ENCODE results near the gene NLRC5. TPM values are rescaled to one million over a fixed set of nuclear protein-coding genes. Genes with fewer than 3 reads are reported as not detected.

Gene NLRC5
- total and polyA plus RNA-seq, 9 of the 15 experiments (the other 6 are each of a cell fraction or from before 2014, with no cell fraction given), result 0.59 to 0.71 TPM; not detected in 7

DNA sequence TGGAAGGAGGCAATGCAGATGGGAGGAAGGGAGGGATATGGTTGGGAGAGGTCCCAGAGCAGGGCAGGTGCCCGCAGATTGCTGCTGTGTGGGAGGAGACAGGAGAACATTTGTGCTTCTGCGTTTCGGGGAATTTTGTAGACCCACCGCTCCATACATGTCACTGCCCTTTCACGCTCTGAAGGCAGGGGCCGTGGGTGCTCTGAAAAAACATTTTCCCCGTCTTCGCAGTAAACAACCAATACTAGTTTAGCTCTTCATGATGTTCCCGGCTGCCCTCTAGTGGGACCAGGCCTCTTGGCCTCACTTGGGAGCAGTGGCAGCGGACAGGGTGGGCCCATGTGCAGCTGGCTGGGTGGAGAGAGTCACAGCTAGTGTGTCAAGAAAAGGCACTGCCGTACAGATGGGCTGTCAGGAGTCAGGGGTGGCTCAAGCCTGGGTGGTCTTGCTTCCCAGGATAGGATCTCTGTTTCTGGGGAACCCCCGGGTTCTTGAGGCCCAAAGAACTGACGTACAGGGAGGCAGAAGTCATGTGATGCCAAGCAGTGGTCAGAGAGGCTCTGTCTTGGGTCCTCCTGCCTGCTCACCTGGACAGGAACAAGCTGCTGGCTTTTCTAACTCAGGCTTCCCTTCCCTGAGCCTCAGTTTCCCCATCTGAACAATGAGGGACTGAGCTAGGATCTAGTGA lies 56.5 kb downstream of the NLRC5 start (continued):
- TF ChIP-seq, protein P1, sequence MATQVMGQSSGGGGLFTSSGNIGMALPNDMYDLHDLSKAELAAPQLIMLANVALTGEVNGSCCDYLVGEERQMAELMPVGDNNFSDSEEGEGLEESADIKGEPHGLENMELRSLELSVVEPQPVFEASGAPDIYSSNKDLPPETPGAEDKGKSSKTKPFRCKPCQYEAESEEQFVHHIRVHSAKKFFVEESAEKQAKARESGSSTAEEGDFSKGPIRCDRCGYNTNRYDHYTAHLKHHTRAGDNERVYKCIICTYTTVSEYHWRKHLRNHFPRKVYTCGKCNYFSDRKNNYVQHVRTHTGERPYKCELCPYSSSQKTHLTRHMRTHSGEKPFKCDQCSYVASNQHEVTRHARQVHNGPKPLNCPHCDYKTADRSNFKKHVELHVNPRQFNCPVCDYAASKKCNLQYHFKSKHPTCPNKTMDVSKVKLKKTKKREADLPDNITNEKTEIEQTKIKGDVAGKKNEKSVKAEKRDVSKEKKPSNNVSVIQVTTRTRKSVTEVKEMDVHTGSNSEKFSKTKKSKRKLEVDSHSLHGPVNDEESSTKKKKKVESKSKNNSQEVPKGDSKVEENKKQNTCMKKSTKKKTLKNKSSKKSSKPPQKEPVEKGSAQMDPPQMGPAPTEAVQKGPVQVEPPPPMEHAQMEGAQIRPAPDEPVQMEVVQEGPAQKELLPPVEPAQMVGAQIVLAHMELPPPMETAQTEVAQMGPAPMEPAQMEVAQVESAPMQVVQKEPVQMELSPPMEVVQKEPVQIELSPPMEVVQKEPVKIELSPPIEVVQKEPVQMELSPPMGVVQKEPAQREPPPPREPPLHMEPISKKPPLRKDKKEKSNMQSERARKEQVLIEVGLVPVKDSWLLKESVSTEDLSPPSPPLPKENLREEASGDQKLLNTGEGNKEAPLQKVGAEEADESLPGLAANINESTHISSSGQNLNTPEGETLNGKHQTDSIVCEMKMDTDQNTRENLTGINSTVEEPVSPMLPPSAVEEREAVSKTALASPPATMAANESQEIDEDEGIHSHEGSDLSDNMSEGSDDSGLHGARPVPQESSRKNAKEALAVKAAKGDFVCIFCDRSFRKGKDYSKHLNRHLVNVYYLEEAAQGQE (IDR thresholded peaks at IDR 0.05; ENCODE audit: borderline replicate concordance), result peak; percentile 58; the same call in 1 of the 2 replicates
- TF ChIP-seq, protein P1 (CRISPR knock-in tag; IDR thresholded peaks at IDR 0.05; ENCODE audit: low read depth), result no peak
- no peak; a peak in 1 of 4 replicates for TF ChIP-seq MAZ (CRISPR knock-in tag; conservative IDR thresholded peaks at IDR 0.05 in 1 of 2, IDR thresholded peaks at IDR 0.05 in 1 of 2)
- TF ChIP-seq JUNB (CRISPR knock-in tag; conservative IDR thresholded peaks at IDR 0.05), result no peak
- TF ChIP-seq SRSF9 (IDR thresholded peaks at IDR 0.05; ENCODE audit: borderline replicate concordance, low read depth, low read length), result no peak
- no peak for TF ChIP-seq SMAD3 (CRISPR knock-in tag; conservative IDR thresholded peaks at IDR 0.05)
- TF ChIP-seq, protein P2, sequence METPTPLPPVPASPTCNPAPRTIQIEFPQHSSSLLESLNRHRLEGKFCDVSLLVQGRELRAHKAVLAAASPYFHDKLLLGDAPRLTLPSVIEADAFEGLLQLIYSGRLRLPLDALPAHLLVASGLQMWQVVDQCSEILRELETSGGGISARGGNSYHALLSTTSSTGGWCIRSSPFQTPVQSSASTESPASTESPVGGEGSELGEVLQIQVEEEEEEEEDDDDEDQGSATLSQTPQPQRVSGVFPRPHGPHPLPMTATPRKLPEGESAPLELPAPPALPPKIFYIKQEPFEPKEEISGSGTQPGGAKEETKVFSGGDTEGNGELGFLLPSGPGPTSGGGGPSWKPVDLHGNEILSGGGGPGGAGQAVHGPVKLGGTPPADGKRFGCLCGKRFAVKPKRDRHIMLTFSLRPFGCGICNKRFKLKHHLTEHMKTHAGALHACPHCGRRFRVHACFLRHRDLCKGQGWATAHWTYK (CRISPR knock-in tag; IDR thresholded peaks at IDR 0.05), result no peak
- TF ChIP-seq HDAC6 (IDR thresholded peaks at IDR 0.05; ENCODE audit: low read depth, low read length), result no peak
- no peak for TF ChIP-seq BRF1 (IDR thresholded peaks at IDR 0.05; ENCODE audit: borderline replicate concordance, extremely low read depth, insufficient read length)
- TF ChIP-seq GTF3C2 (IDR thresholded peaks at IDR 0.05; ENCODE audit: borderline replicate concordance, extremely low read depth, insufficient read length), result no peak
- TF ChIP-seq FOXP1 (CRISPR knock-in tag; IDR thresholded peaks at IDR 0.05), result no peak
- no peak for TF ChIP-seq NCOA1 (IDR thresholded peaks at IDR 0.05; ENCODE audit: low read depth)
- TF ChIP-seq, protein P3, sequence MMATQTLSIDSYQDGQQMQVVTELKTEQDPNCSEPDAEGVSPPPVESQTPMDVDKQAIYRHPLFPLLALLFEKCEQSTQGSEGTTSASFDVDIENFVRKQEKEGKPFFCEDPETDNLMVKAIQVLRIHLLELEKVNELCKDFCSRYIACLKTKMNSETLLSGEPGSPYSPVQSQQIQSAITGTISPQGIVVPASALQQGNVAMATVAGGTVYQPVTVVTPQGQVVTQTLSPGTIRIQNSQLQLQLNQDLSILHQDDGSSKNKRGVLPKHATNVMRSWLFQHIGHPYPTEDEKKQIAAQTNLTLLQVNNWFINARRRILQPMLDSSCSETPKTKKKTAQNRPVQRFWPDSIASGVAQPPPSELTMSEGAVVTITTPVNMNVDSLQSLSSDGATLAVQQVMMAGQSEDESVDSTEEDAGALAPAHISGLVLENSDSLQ (IDR thresholded peaks at IDR 0.05), result no peak
- TF ChIP-seq ZNF586 (CRISPR knock-in tag; conservative IDR thresholded peaks at IDR 0.05), result no peak
